Neural progenitor cell (in vitro differentiated cells): ENCODE results near the gene CETN3.

Source experiments
- EZH2 ChIP-seq: fragments of 200-600 bp; sonication (generic); IDR thresholded peaks from 2 replicates; pipeline ENCODE4 v1.6.1; 2017; ENCODE audit warnings: antibody characterized with exemption, mild to moderate bottlenecking, moderate library complexity
- EZH2phosphoT487 ChIP-seq: fragments of 200-600 bp; sonication (generic); IDR thresholded peaks from 2 replicates; pipeline ENCODE4 v1.6.1; 2017; ENCODE audit warnings: antibody characterized with exemption
- TF ChIP-seq, protein P1 (sequence below): fragments of 200-600 bp; sonication (generic); IDR thresholded peaks from 2 replicates; pipeline ENCODE4 v1.5.1; 2017; ENCODE audit warnings: antibody characterized with exemption, mild to moderate bottlenecking

- no peak for TF ChIP-seq EZH2
- TF ChIP-seq, protein P1, sequence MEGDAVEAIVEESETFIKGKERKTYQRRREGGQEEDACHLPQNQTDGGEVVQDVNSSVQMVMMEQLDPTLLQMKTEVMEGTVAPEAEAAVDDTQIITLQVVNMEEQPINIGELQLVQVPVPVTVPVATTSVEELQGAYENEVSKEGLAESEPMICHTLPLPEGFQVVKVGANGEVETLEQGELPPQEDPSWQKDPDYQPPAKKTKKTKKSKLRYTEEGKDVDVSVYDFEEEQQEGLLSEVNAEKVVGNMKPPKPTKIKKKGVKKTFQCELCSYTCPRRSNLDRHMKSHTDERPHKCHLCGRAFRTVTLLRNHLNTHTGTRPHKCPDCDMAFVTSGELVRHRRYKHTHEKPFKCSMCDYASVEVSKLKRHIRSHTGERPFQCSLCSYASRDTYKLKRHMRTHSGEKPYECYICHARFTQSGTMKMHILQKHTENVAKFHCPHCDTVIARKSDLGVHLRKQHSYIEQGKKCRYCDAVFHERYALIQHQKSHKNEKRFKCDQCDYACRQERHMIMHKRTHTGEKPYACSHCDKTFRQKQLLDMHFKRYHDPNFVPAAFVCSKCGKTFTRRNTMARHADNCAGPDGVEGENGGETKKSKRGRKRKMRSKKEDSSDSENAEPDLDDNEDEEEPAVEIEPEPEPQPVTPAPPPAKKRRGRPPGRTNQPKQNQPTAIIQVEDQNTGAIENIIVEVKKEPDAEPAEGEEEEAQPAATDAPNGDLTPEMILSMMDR: no peak
- no peak for TF ChIP-seq EZH2phosphoT487
Measured at GRCh38 chr5:90368454-90369246, 40.9 kb downstream of the CETN3 start.
